SK-N-SH (cell line): Measurements from ENCODE around the gene ACSS1. TPM values are rescaled to one million over a fixed set of nuclear protein-coding genes. Genes with fewer than 3 reads are reported as not detected.

Experiments used
- CTCF ChIA-PET: fragments of 300-600, 350-600 bp; formaldehyde crosslinking; extraction: SDS; loops from one replicate; lab custom pipeline; 2021; lab: Yijun Ruan, JAX
- POLR2A ChIA-PET: fragments of 350-600 bp; sonication (Branson Sonifier 250); formaldehyde crosslinking; extraction: SDS; loops from one replicate; lab custom pipeline; 2020; ENCODE audit warnings: antibody characterized with exemption, inconsistent platforms; lab: Yijun Ruan, JAX
- DNase-seq: peaks from one replicate; pipeline ENCODE4 v3.0.0; 2012
- H2AFZ ChIP-seq: fragments of 200-600 bp; sonication (generic); 2 replicates; pipeline ENCODE4 v1.8.1; 2016; ENCODE audit warnings: antibody characterized with exemption, mild to moderate bottlenecking, low read depth
- H3F3A ChIP-seq: fragments of 200-600 bp; sonication (generic); replicated peaks from 2 replicates; pipeline ENCODE3; 2016; ENCODE audit warnings: antibody characterized with exemption, mild to moderate bottlenecking; ENCODE audit not compliant: insufficient read depth
- H3K27ac ChIP-seq, 2 experiments: fragments of 200-500 bp in 1 of 2; fragments of 200-600 bp in 1 of 2; sonication (Bioruptor generic) in 1 of 2; sonication (generic), shearing (Covaris generic) in 1 of 2; 2 replicates each; pipeline versions ENCODE4 v1.5.1 to v1.6.1; 2014 to 2016; ENCODE audit warnings: low read depth in 2 of 2, inconsistent platforms in 1 of 2, low read length in 1 of 2, mild to moderate bottlenecking in 1 of 2, mixed read lengths in 1 of 2
- H3K27me3 ChIP-seq: fragments of 200-600 bp; sonication (generic), shearing (Covaris generic); 2 replicates; pipeline ENCODE4 v1.6.1; 2016; ENCODE audit warnings: mixed run types; ENCODE audit not compliant: insufficient read depth
- H3K36me3 ChIP-seq, 2 experiments: fragments of 200-500 bp in 1 of 2; fragments of 200-600 bp in 1 of 2; sonication (Bioruptor generic) in 1 of 2; sonication (generic) in 1 of 2; replicated peaks in 1 of 2; 2 replicates each; pipeline versions ENCODE3 to v1.5.1; 2014 to 2016; ENCODE audit warnings: low read length in 1 of 2, mild to moderate bottlenecking in 1 of 2; ENCODE audit not compliant: insufficient read depth in 2 of 2, control insufficient read depth in 1 of 2
- H3K4me1 ChIP-seq, 2 experiments: fragments of 200-500 bp in 1 of 2; fragments of 200-600 bp in 1 of 2; sonication (Bioruptor generic) in 1 of 2; sonication (generic), shearing (Covaris generic) in 1 of 2; 2 replicates each; pipeline versions ENCODE4 v1.5.1 to v1.6.1; 2014 to 2016; ENCODE audit warnings: low read depth in 1 of 2, low read length in 1 of 2, mixed run types in 1 of 2; ENCODE audit not compliant: insufficient read depth in 2 of 2, control insufficient read depth in 1 of 2
- H3K4me2 ChIP-seq: fragments of 200-600 bp; sonication (generic), shearing (Covaris generic); 2 replicates; pipeline ENCODE4 v1.6.1; 2017; ENCODE audit warnings: mixed run types
- H3K4me3 ChIP-seq, 2 experiments: fragments of 200-500 bp in 1 of 2; fragments of 200-600 bp in 1 of 2; sonication (Bioruptor generic) in 1 of 2; sonication (generic), shearing (Covaris generic) in 1 of 2; 2 replicates each; pipeline versions ENCODE4 v1.5.1 to v1.8.1; 2014 to 2016; ENCODE audit warnings: low read depth in 2 of 2, inconsistent platforms in 1 of 2, low read length in 1 of 2, mild to moderate bottlenecking in 1 of 2, mixed read lengths in 1 of 2, moderate library complexity in 1 of 2
- H3K79me2 ChIP-seq: fragments of 200-600 bp; sonication (generic); 2 replicates; pipeline ENCODE4 v1.8.1; 2017; ENCODE audit warnings: mild to moderate bottlenecking; ENCODE audit not compliant: insufficient read depth
- H3K9ac ChIP-seq: fragments of 200-600 bp; sonication (generic); 2 replicates; pipeline ENCODE4 v1.6.1; 2017; ENCODE audit warnings: mixed run types
- H3K9me2 ChIP-seq: fragments of 200-600 bp; sonication (generic); 2 replicates; pipeline ENCODE4 v1.6.1; 2017; ENCODE audit warnings: mixed run types
- H3K9me3 ChIP-seq: fragments of 200-600 bp; sonication (generic); 2 replicates; pipeline ENCODE4 v1.6.1; 2017; ENCODE audit warnings: mixed run types, mild to moderate bottlenecking, moderate library complexity
- H4K20me1 ChIP-seq: fragments of 200-600 bp; sonication (generic); 2 replicates; pipeline ENCODE4 v1.6.1; 2017; ENCODE audit warnings: mild to moderate bottlenecking, mixed run types; ENCODE audit not compliant: insufficient read depth
- CTCF ChIP-seq: fragments of 200-600 bp; sonication (generic); IDR thresholded peaks from 2 replicates; pipeline ENCODE4 v1.6.1; 2017; ENCODE audit warnings: antibody characterized with exemption, mild to moderate bottlenecking, moderate library complexity
- ELF1 ChIP-seq: IDR thresholded peaks from 2 replicates; pipeline ENCODE4 v1.4.0; 2012
- EP300 ChIP-seq, 2 experiments: IDR thresholded peaks; 2 replicates each; pipeline versions ENCODE4 v1.4.0 to v1.6.1; 2012; ENCODE audit warnings: borderline replicate concordance in 1 of 2, low read depth in 1 of 2, low read length in 1 of 2
- FOXJ3 ChIP-seq: sonication (generic); formaldehyde crosslinking; IDR thresholded peaks from 2 replicates; pipeline ENCODE4 v1.5.1; 2020; ENCODE audit warnings: mild to moderate bottlenecking, missing genetic modification reagents
- FOXM1 ChIP-seq: IDR thresholded peaks from 2 replicates; pipeline ENCODE4 v1.4.0; 2012; ENCODE audit warnings: low read depth, mild to moderate bottlenecking
- GATA2 ChIP-seq: sonication (generic); formaldehyde crosslinking; IDR thresholded peaks from 2 replicates; pipeline ENCODE4 v1.5.0; 2020; ENCODE audit warnings: mild to moderate bottlenecking, missing genetic modification reagents
- IRF3 ChIP-seq: fragments of 150-350 bp; IDR thresholded peaks from 2 replicates; pipeline ENCODE4 v1.6.1; 2016; ENCODE audit warnings: mild to moderate bottlenecking, low read depth, low read length
- MEF2A ChIP-seq: IDR thresholded peaks from 2 replicates; pipeline ENCODE4 v1.4.0; 2012; ENCODE audit warnings: low read depth, borderline replicate concordance
- NFIC ChIP-seq: IDR thresholded peaks from 2 replicates; pipeline ENCODE4 v1.4.0; 2012; ENCODE audit warnings: borderline replicate concordance
- NRF1 ChIP-seq: IDR thresholded peaks from 2 replicates; pipeline ENCODE4 v1.6.1; 2012; ENCODE audit warnings: low read depth, mild to moderate bottlenecking, low read length
- PBX3 ChIP-seq: IDR thresholded peaks from 2 replicates; pipeline ENCODE4; 2012
- POLR2AphosphoS5 ChIP-seq: IDR thresholded peaks from 2 replicates; pipeline ENCODE4 v1.6.1; 2012; ENCODE audit warnings: low read depth, low read length
- RAD21 ChIP-seq: IDR thresholded peaks from 2 replicates; pipeline ENCODE4 v1.6.1; 2012; ENCODE audit warnings: mild to moderate bottlenecking, low read length
- RCOR1 ChIP-seq: fragments of 150-350 bp; IDR thresholded peaks from 2 replicates; pipeline ENCODE4 v1.6.1; 2017; ENCODE audit warnings: antibody characterized with exemption, low read length
- REST ChIP-seq: IDR thresholded peaks from 2 replicates; pipeline ENCODE4 v1.6.1; 2012; ENCODE audit warnings: mild to moderate bottlenecking, low read depth, low read length, moderate library complexity
- TCF12 ChIP-seq: IDR thresholded peaks from 2 replicates; pipeline ENCODE4 v1.4.0; 2012
- TEAD4 ChIP-seq: IDR thresholded peaks from 2 replicates; pipeline ENCODE4 v1.4.0; 2012; ENCODE audit warnings: mild to moderate bottlenecking, borderline replicate concordance; ENCODE audit not compliant: insufficient read depth
- USF1 ChIP-seq: IDR thresholded peaks from 2 replicates; pipeline ENCODE4 v1.4.0; 2012; ENCODE audit warnings: low read depth, borderline replicate concordance
- ZBTB33 ChIP-seq: IDR thresholded peaks from 2 replicates; pipeline ENCODE4 v1.4.0; 2012; ENCODE audit warnings: low read depth, borderline replicate concordance
- WGBS: methylation state at CpG from one replicate; pipeline ENCODE4 v1.1.6; 2017; ENCODE audit warnings: low lambda C conversion rate; 5-methylcytosine and 5-hydroxymethylcytosine counted together
- polyA plus RNA-seq, 3 experiments: library from polyadenylated mRNA; depleted of rRNA; stranded (reverse); fragments of >200 nt; gene quantifications; 2 replicates each; pipeline ENCODE4 v1.2.3, GENCODE V29; 2012

Gene ACSS1
- polyA plus RNA-seq, 1 of the 3 experiments (the other 2 are of a cell fraction) = 2.0 TPM

GRCh38 chr20:24996449-24997377, 61.2 kb downstream of the ACSS1 start:
- POLR2A ChIA-PET = no interaction called here
- Histone ChIP-seq H3F3A (peaks cover 11% of the 10 kb centered on the region), H3K36me3 (no peaks in the 10 kb centered on the region), H3K4me3 (no peak overlapping the region), H3K9me2 (no peaks in the 10 kb centered on the region), H3K27me3 (no peaks in the 10 kb centered on the region; the same call in 1 of the 2 replicates), H3K79me2 (peaks cover 4% of the 10 kb centered on the region; the same call in 1 of the 2 replicates), H3K4me1 (peaks cover 7 to 12% of the 10 kb centered on the region in 2 experiments), H4K20me1 (no peaks in the 10 kb centered on the region), H2AFZ (no peak overlapping the region), H3K9me3 (no peaks in the 10 kb centered on the region), H3K27ac (no peak overlapping the region), H3K9ac (no peak overlapping the region), H3K4me2 (no peak overlapping the region; the same call in 1 of the 2 replicates)
- TF ChIP-seq CTCF (no peak), TEAD4 (no peak), ZBTB33 (no peak), FOXJ3 (no peak), RAD21 (no peak), TCF12 (no peak), IRF3 (no peak), RCOR1 (no peak), NFIC (no peak), GATA2 (no peak), REST (no peak), USF1 (no peak), ELF1 (no peak), POLR2AphosphoS5 (no peak), NRF1 (no peak), EP300 (IDR thresholded peaks at IDR 0.05; ENCODE audit: borderline replicate concordance in 1 of 2, low read depth in 1 of 2, low read length in 1 of 2) (no peak), MEF2A (no peak), FOXM1 (no peak), PBX3 (no peak)
- CTCF ChIA-PET = interaction anchor here (0.9 to 4.7 kb wide), 7 partner anchors 12 to 298 kb away, joined by 3 to 48 read pairs (median 5); no protein-coding TSS in a partner anchor
- DNase-seq = no peak
- WGBS = 43% methylated on average over 9 of the region's 9 CpGs
